HepG2 (cell line): ENCODE results near the gene MYO3B. TPM values are rescaled to one million over a fixed set of nuclear protein-coding genes. Genes with fewer than 3 reads are reported as not detected.
A peak's percentile ranks its signal among the peaks of the same experiment; 100 is the strongest.

Source experiments
- EZH2 ChIP-seq: conservative IDR thresholded peaks from 2 replicates; pipeline ENCODE4 v1.6.1; 2012; ENCODE audit warnings: mild to moderate bottlenecking, low read depth, low read length, moderate library complexity
- PREB ChIP-seq: sonication (generic); formaldehyde crosslinking; IDR thresholded peaks from 2 replicates; pipeline ENCODE4 v1.4.0; 2020; ENCODE audit warnings: missing genetic modification reagents
- RFXAP ChIP-seq: sonication (generic); formaldehyde crosslinking; IDR thresholded peaks from 2 replicates; pipeline ENCODE4 v1.4.0; 2020; ENCODE audit warnings: missing genetic modification reagents, borderline replicate concordance
- SP140L ChIP-seq: sonication (generic); formaldehyde crosslinking; IDR thresholded peaks from 2 replicates; pipeline ENCODE4 v1.4.0; 2020; ENCODE audit warnings: missing genetic modification reagents, borderline replicate concordance
- TAF15 ChIP-seq: fragments of 200-400 bp; formaldehyde crosslinking; IDR thresholded peaks from one replicate; pipeline ENCODE4 v1.6.1; 2018; ENCODE audit warnings: mild to moderate bottlenecking, low read depth, low read length; ENCODE audit not compliant: poor library complexity, severe bottlenecking
- TBL1XR1 ChIP-seq: fragments of 150-350 bp; IDR thresholded peaks from 2 replicates; pipeline ENCODE4 v1.6.1; 2014; ENCODE audit warnings: borderline replicate concordance, low read length; ENCODE audit not compliant: partially characterized antibody
- TFDP1 ChIP-seq: IDR thresholded peaks from 2 replicates; pipeline ENCODE4 v1.6.1; 2016; ENCODE audit warnings: missing compliant biosample characterization, missing genetic modification reagents, borderline replicate concordance
- ZBTB7B ChIP-seq: sonication (generic); formaldehyde crosslinking; IDR thresholded peaks from 2 replicates; pipeline ENCODE4 v1.4.0; 2020; ENCODE audit warnings: missing genetic modification reagents
- ZNF441 ChIP-seq: sonication (generic); formaldehyde crosslinking; IDR thresholded peaks from 2 replicates; pipeline ENCODE4 v1.7.0; 2021; ENCODE audit warnings: missing genetic modification reagents, borderline replicate concordance
- ZNF451 ChIP-seq: sonication (generic); formaldehyde crosslinking; IDR thresholded peaks from 2 replicates; pipeline ENCODE4 v1.5.0; 2020; ENCODE audit warnings: mild to moderate bottlenecking, missing genetic modification reagents
- ZNF710 ChIP-seq: sonication (generic); formaldehyde crosslinking; IDR thresholded peaks from 2 replicates; pipeline ENCODE4 v1.5.0; 2020; ENCODE audit warnings: mild to moderate bottlenecking, missing genetic modification reagents, borderline replicate concordance
- ZNF781 ChIP-seq: sonication (generic); formaldehyde crosslinking; IDR thresholded peaks from 2 replicates; pipeline ENCODE4 v1.5.1; 2020; ENCODE audit warnings: borderline replicate concordance, mild to moderate bottlenecking, missing genetic modification reagents; ENCODE audit errors: not compliant biosample characterization
- polyA plus RNA-seq, 8 experiments: library from polyadenylated mRNA; depleted of rRNA in 3 of 8; stranded (reverse) in 7 of 8; unstranded in 1 of 8; fragments of >200 nt; fragmentation: Illumina TruSeq in 4 of 8; extraction: Trizol in 4 of 8; gene quantifications; 2 replicates each; pipeline versions ENCODE4 v1.2.1 to v1.2.3, GENCODE V29; 2011 to 2016; ENCODE audit warnings: low read depth in 4 of 8, missing spikeins in 1 of 8, mixed read lengths in 1 of 8; ENCODE audit not compliant: insufficient read depth in 1 of 8
- total RNA-seq, 5 experiments: library from RNA; depleted of rRNA; stranded (reverse); fragments of >200 nt; fragmentation: Illumina TruSeq; extraction: Trizol; gene quantifications; 2 replicates each; pipeline ENCODE4 v1.2.3, GENCODE V29; 2016; ENCODE audit warnings: low read depth in 1 of 5
- TF ChIP-seq, protein P1 (sequence below): fragments of 450-650 bp; IDR thresholded peaks from 2 replicates; pipeline ENCODE4 v1.6.1; 2016

The MYO3B gene
- total and polyA plus RNA-seq, 2 of the 13 experiments (the other 11 are each of a cell fraction or from before 2014, with no cell fraction given) = 0.01 TPM; not detected in 1

DNA sequence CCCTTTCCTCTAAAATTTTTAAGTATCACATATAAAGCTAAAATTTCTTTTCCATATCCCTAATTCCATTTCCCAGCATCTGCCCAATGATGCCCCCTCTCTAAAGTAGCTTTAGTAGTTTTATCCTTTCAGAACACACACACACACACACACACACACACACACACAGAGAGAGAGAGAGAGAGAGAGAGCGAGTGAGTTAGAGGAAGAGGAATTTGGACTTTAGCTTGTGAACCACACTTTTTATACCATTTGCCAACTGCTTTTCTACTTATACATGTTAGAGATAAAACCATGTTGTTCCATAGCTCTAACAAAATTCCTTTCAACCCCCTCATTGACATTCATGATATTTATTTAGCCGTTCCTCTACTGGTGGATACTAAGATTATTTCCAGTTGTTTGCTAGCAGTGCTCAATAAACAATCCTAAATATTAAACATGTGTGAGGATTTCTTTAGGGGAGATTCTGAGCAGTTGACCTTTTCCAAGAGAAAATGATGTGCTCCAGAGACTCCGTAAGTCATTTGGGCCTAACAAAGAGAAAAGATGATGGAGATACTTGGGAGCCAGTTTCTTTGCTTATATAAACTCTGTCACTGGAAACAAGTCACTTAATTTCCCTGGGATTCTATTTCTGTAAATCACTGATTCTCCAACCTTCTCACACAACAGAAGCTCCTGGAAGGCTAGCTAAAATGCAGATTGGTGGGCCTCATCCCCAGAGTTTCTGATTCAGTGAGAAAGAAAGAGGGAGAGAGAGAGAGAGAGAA lies 307.5 kb downstream of the MYO3B start (continued):
- TF ChIP-seq ZNF441 (CRISPR knock-in tag) = 0 out of 2 replicates have a peak, but pooled peaks have one; percentile 34
- no peak for TF ChIP-seq EZH2
- no peak for TF ChIP-seq RFXAP (CRISPR knock-in tag)
- TF ChIP-seq TAF15 = no peak
- no peak for TF ChIP-seq ZBTB7B (CRISPR knock-in tag)
- TF ChIP-seq TFDP1 (CRISPR knock-in tag) = no peak
- peak; percentile 84 for TF ChIP-seq ZNF710
- TF ChIP-seq PREB = no peak
- no peak for TF ChIP-seq ZNF781 (CRISPR knock-in tag)
- no peak for TF ChIP-seq TBL1XR1
- TF ChIP-seq SP140L = no peak
- TF ChIP-seq, protein P1, sequence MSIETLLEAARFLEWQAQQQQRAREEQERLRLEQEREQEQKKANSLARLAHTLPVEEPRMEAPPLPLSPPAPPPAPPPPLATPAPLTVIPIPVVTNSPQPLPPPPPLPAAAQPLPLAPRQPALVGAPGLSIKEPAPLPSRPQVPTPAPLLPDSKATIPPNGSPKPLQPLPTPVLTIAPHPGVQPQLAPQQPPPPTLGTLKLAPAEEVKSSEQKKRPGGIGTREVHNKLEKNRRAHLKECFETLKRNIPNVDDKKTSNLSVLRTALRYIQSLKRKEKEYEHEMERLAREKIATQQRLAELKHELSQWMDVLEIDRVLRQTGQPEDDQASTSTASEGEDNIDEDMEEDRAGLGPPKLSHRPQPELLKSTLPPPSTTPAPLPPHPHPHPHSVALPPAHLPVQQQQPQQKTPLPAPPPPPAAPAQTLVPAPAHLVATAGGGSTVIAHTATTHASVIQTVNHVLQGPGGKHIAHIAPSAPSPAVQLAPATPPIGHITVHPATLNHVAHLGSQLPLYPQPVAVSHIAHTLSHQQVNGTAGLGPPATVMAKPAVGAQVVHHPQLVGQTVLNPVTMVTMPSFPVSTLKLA = no peak
- no peak for TF ChIP-seq ZNF451
